Activated CD8-positive, alpha-beta memory T cell treated with anti-CD3 and anti-CD28 coated beads for 4 hours (primary cell): ENCODE measurements around the gene PBXIP1.

Source experiments
- DNase-seq, 2 donors: peaks; one replicate each; pipeline ENCODE4 v3.0.0-alpha.2; 2020; ENCODE audit warnings: low read depth in 2 of 2

PBXIP1 gene

GRCh38 chr1:154973344-154974101, 17.6 kb upstream of the PBXIP1 start:
- peak; percentile 78 to 86 for DNase-seq

GRCh38 chr1:154972517-154973343, 16.8 kb upstream of the PBXIP1 start:
- no peak for DNase-seq

GRCh38 chr1:154972213-154972516, 16.3 kb upstream of the PBXIP1 start:
- no peak for DNase-seq

- DNase-seq, result no peak
Measured at GRCh38 chr1:154971341-154971998, 15.6 kb upstream of the PBXIP1 start.

GRCh38 chr1:154970631-154971340, 14.9 kb upstream of the PBXIP1 start, which contains the start of gene SHC1:
SHC1 (minus strand) TSS chr1:154970747; CDS start chr1:154970526, 221 bp downstream.
- DNase-seq, result no peak

- no peak for DNase-seq
Measured at GRCh38 chr1:154969860-154970452, 14.1 kb upstream of the PBXIP1 start.

- no peak for DNase-seq
Measured at GRCh38 chr1:154969246-154969645, 13.3 kb upstream of the PBXIP1 start.

GRCh38 chr1:154968731-154969130, 12.8 kb upstream of the PBXIP1 start:
- no peak for DNase-seq

- DNase-seq, result no peak
Measured at GRCh38 chr1:154967331-154967950, 11.5 kb upstream of the PBXIP1 start.

- no peak for DNase-seq
Measured at GRCh38 chr1:154966111-154966510, 10.2 kb upstream of the PBXIP1 start.

- DNase-seq, result no peak
Measured at GRCh38 chr1:154964359-154964758, 8.5 kb upstream of the PBXIP1 start.

- no peak for DNase-seq
Measured at GRCh38 chr1:154963643-154964042, 7.7 kb upstream of the PBXIP1 start.

GRCh38 chr1:154962795-154963330, 7.0 kb upstream of the PBXIP1 start:
- DNase-seq, result no peak

- no peak for DNase-seq
Measured at GRCh38 chr1:154962156-154962749, 6.4 kb upstream of the PBXIP1 start.

GRCh38 chr1:154961207-154962155, 5.6 kb upstream of the PBXIP1 start, which contains the start of gene PYGO2:
PYGO2 (minus strand) TSS chr1:154961782; CDS start chr1:154961576, 206 bp downstream.
- peak; percentile 52 to 62 for DNase-seq

GRCh38 chr1:154960446-154961136, 4.7 kb upstream of the PBXIP1 start:
- no peak for DNase-seq

GRCh38 chr1:154959426-154959780, 3.5 kb upstream of the PBXIP1 start:
- DNase-seq, result no peak

- no peak for DNase-seq
Measured at GRCh38 chr1:154958681-154959425, 3.0 kb upstream of the PBXIP1 start.
